Measurements from ENCODE around the gene PXN. TPM values are rescaled to one million over a fixed set of nuclear protein-coding genes. Genes with fewer than 3 reads are reported as not detected.

The PXN gene
- total and polyA plus RNA-seq, 7 donors, result 64.7 to 166 (median 96.2) TPM

DNA sequence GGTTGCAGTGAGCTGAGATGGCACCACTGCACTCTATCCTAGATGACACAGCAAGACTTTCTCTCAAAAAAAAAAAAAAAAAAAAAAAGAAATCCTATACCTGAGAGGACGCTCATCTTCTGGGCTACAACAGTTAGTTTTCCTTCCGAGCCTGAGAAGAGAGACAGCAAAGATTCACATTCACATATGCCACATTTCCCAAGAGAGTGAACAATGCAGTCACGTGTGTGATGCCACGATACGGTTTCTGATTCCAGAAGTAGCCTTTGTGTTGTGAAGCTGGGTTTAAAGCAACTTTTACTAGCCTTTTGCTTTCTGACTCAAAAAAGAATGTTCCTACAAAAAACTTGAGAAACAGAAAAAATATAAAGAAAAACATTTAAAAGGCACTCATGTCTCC, 90.5 kb downstream of the PXN start:
- TF ChIP-seq, protein P1, sequence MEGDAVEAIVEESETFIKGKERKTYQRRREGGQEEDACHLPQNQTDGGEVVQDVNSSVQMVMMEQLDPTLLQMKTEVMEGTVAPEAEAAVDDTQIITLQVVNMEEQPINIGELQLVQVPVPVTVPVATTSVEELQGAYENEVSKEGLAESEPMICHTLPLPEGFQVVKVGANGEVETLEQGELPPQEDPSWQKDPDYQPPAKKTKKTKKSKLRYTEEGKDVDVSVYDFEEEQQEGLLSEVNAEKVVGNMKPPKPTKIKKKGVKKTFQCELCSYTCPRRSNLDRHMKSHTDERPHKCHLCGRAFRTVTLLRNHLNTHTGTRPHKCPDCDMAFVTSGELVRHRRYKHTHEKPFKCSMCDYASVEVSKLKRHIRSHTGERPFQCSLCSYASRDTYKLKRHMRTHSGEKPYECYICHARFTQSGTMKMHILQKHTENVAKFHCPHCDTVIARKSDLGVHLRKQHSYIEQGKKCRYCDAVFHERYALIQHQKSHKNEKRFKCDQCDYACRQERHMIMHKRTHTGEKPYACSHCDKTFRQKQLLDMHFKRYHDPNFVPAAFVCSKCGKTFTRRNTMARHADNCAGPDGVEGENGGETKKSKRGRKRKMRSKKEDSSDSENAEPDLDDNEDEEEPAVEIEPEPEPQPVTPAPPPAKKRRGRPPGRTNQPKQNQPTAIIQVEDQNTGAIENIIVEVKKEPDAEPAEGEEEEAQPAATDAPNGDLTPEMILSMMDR (IDR thresholded peaks at IDR 0.05), result no peak

DNA sequence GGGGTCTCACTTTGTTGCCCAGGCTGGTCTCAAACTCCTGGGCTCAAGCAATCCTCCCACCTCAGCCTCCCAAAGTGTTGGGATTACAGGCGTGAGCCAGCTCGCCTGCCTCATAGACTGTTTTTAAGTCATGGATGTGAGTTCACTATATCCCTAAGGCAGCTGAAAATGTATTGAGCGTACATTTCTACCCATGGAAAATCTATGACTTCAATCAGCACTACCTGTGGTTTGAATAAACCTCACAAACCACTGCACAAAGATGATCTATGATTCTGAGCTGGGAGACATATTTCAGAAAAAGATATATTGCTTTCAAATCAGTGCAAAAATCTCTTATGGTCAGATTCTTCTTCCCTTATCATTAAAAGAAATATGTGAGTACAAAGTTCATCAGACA, 93.5 kb downstream of the PXN start:
- H3K4me1 ChIP-seq, result no peaks in the 10 kb centered on the region
- no peaks in the 10 kb centered on the region for H3K27me3 ChIP-seq (ENCODE audit: insufficient read depth in 3 of 3, low read length in 2 of 3)
- WGBS, 3 donors, result 92 to 96% (median 93%) methylated on average over 3 of the region's 3 CpGs
- intact Hi-C loops (cut with DNase I), result no loop called here
- ATAC-seq (no peak), DNase-seq (no peak)
- H3K27ac ChIP-seq, result no peak overlapping the region
- H3K36me3 ChIP-seq (ENCODE audit: insufficient read depth in 1 of 2, low read depth in 1 of 2), result peaks cover 24 to 100% of the 10 kb centered on the region in 2 donors
- no peaks in the 10 kb centered on the region for H3K9me3 ChIP-seq
- TF ChIP-seq, protein P1 (IDR thresholded peaks at IDR 0.05), result no peak
- no peak overlapping the region for H3K4me3 ChIP-seq

More for the DNA sequence above, 90.5 kb downstream of the PXN start:
- H3K27ac ChIP-seq, result no peak overlapping the region
- no peak overlapping the region for H3K4me3 ChIP-seq
- intact Hi-C loops (cut with DNase I), result loop anchor here in 1 of 2 donors (5.0 kb wide), 1 partner anchor 38 kb away; no protein-coding TSS in a partner anchor
- ATAC-seq (no peak), DNase-seq (no peak)
- H3K36me3 ChIP-seq (ENCODE audit: insufficient read depth in 1 of 2, low read depth in 1 of 2), result peaks cover 26 to 100% of the 10 kb centered on the region in 2 donors
- WGBS, 3 donors, result 82 to 86% (median 86%) methylated on average over 5 of the region's 5 CpGs
- no peaks in the 10 kb centered on the region for H3K4me1 ChIP-seq
- H3K27me3 ChIP-seq (ENCODE audit: insufficient read depth in 3 of 3, low read length in 2 of 3), result no peaks in the 10 kb centered on the region
- H3K9me3 ChIP-seq, result no peaks in the 10 kb centered on the region

DNA sequence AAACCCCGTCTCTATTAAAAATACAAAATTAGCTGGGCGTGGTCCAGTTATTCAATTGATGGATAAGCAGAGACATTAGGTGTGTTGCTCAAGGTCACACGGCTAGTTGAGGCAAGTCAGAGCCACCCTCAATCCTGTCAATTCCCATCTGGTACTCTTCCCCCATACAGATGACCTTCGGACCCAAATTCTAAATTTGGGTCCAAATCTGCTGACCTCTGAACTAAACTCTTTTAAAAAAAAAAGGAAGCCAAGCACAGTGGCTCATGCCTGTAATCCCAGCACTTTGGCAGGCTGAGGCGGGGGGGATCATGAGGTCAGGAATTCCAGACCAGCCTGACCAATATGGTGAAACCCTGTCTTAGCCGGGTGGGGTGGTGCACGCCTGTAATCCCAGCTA, 94.9 kb downstream of the PXN start:
- 89 to 96% (median 94%) methylated on average over 7 of the region's 7 CpGs for WGBS, 3 donors
- no peak overlapping the region for H3K27ac ChIP-seq
- intact Hi-C loops (cut with DNase I), result no loop called here
- H3K36me3 ChIP-seq (ENCODE audit: insufficient read depth in 1 of 2, low read depth in 1 of 2), result peaks cover 21 to 100% of the 10 kb centered on the region in 2 donors
- H3K9me3 ChIP-seq, result no peaks in the 10 kb centered on the region
- no peaks in the 10 kb centered on the region for H3K27me3 ChIP-seq (ENCODE audit: insufficient read depth in 3 of 3, low read length in 2 of 3)
- DNase-seq, result no peak
- no peak overlapping the region for H3K4me3 ChIP-seq
- TF ChIP-seq, protein P1 (IDR thresholded peaks at IDR 0.05), result no peak
- no peak for ATAC-seq
- H3K4me1 ChIP-seq, result no peaks in the 10 kb centered on the region

DNA sequence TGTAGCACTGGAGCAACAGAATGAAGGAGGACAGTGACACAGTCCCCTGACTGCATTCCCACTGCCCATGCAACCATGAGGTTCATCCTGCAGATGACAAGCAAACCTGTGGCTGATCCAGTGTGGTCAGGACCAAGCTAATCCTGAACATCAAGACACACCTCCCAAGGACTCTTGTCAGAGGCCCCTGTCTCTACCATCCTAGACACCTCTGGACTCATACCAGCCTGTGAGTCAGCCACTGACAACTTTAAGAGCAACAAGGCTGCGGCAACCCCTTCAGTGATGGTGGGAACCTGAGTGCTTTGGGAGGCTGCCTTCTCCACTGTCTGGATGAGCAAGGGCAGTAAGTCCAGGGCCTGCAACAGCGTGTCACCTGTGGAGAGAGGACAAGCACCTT, 95.6 kb downstream of the PXN start:
- H3K9me3 ChIP-seq, result no peaks in the 10 kb centered on the region
- H3K27ac ChIP-seq, result no peak overlapping the region
- intact Hi-C loops (cut with DNase I), result no loop called here
- 91 to 99% (median 97%) methylated on average over 2 of the region's 2 CpGs for WGBS, 3 donors
- ATAC-seq, result peak in 1 of 4 donors; percentile 20
- TF ChIP-seq, protein P1 (IDR thresholded peaks at IDR 0.05), result no peak
- no peaks in the 10 kb centered on the region for H3K4me1 ChIP-seq
- no peak for DNase-seq
- no peak overlapping the region for H3K4me3 ChIP-seq
- peaks cover 21 to 96% of the 10 kb centered on the region in 2 donors for H3K36me3 ChIP-seq (ENCODE audit: insufficient read depth in 1 of 2, low read depth in 1 of 2)
- H3K27me3 ChIP-seq (ENCODE audit: insufficient read depth in 3 of 3, low read length in 2 of 3), result no peaks in the 10 kb centered on the region

DNA sequence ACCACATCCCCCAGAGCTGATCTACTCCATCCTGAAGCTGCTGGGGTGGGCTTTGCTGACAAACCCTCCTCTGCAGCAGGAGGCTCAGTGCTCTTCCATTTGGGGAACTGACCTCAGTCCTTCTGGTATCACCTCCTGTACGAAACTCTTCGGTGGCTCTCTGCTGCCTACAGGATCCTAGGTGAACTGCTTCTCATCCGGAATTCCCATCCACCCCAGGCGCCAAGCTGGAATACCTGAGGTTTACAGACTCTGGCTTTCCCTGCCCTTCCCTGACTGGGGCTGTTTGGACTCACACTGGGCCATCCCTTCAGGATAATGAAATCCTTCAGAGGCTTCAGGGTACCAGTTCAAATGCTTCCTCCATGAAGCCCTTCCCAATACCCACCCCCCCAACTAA, 97.2 kb downstream of the PXN start:
- Histone ChIP-seq H3K4me1 (no peaks in the 10 kb centered on the region), H3K27me3 (ENCODE audit: insufficient read depth in 3 of 3, low read length in 2 of 3) (no peaks in the 10 kb centered on the region), H3K27ac (no peak overlapping the region), H3K4me3 (no peak overlapping the region), H3K9me3 (no peaks in the 10 kb centered on the region), H3K36me3 (ENCODE audit: insufficient read depth in 1 of 2, low read depth in 1 of 2) (peaks cover 19 to 93% of the 10 kb centered on the region in 2 donors)
- 93 to 95% (median 95%) methylated on average over 4 of the region's 4 CpGs for WGBS, 3 donors
- TF ChIP-seq, protein P1 (IDR thresholded peaks at IDR 0.05), result no peak
- DNase-seq, result no peak
- intact Hi-C loops (cut with DNase I), result no loop called here
- no peak for ATAC-seq

Data from psoas muscle (tissue), 8 donors.